ENCODE data around the gene PLCXD3.

DNA sequence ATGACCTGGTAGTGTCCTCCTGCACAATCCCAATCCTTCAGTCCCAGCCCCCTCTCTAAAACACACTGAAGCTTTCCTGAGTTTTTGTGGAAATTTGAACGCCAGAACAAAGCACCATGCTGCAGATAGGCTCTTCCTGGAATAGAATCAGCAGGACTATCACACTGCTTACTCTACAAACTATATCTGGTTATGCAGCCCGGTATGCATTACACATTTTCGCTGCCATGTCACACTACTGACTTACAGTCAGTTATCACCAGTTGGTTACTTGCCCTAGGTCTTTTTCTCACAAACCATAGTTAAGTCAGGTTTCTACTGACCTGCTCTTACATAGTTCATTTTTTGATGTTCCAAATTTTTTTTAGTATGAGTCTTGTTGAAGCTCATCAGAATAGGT is 24.9 kb downstream of the PLCXD3 start:
- TF ChIP-seq, protein P1, sequence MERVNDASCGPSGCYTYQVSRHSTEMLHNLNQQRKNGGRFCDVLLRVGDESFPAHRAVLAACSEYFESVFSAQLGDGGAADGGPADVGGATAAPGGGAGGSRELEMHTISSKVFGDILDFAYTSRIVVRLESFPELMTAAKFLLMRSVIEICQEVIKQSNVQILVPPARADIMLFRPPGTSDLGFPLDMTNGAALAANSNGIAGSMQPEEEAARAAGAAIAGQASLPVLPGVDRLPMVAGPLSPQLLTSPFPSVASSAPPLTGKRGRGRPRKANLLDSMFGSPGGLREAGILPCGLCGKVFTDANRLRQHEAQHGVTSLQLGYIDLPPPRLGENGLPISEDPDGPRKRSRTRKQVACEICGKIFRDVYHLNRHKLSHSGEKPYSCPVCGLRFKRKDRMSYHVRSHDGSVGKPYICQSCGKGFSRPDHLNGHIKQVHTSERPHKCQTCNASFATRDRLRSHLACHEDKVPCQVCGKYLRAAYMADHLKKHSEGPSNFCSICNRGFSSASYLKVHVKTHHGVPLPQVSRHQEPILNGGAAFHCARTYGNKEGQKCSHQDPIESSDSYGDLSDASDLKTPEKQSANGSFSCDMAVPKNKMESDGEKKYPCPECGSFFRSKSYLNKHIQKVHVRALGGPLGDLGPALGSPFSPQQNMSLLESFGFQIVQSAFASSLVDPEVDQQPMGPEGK (CRISPR knock-in tag; IDR thresholded peaks at IDR 0.05; ENCODE audit: borderline replicate concordance): no peak
- no peak for TF ChIP-seq ISL1 (CRISPR knock-in tag; IDR thresholded peaks at IDR 0.05)
- TF ChIP-seq, protein P2, sequence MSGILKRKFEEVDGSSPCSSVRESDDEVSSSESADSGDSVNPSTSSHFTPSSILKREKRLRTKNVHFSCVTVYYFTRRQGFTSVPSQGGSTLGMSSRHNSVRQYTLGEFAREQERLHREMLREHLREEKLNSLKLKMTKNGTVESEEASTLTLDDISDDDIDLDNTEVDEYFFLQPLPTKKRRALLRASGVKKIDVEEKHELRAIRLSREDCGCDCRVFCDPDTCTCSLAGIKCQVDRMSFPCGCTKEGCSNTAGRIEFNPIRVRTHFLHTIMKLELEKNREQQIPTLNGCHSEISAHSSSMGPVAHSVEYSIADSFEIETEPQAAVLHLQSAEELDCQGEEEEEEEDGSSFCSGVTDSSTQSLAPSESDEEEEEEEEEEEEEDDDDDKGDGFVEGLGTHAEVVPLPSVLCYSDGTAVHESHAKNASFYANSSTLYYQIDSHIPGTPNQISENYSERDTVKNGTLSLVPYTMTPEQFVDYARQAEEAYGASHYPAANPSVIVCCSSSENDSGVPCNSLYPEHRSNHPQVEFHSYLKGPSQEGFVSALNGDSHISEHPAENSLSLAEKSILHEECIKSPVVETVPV (CRISPR knock-in tag; IDR thresholded peaks at IDR 0.05): no peak
- TF ChIP-seq ZC3H10 (CRISPR knock-in tag; IDR thresholded peaks at IDR 0.05): no peak
- TF ChIP-seq ESRRG (CRISPR knock-in tag; IDR thresholded peaks at IDR 0.05): no peak
- TF ChIP-seq, protein P3, sequence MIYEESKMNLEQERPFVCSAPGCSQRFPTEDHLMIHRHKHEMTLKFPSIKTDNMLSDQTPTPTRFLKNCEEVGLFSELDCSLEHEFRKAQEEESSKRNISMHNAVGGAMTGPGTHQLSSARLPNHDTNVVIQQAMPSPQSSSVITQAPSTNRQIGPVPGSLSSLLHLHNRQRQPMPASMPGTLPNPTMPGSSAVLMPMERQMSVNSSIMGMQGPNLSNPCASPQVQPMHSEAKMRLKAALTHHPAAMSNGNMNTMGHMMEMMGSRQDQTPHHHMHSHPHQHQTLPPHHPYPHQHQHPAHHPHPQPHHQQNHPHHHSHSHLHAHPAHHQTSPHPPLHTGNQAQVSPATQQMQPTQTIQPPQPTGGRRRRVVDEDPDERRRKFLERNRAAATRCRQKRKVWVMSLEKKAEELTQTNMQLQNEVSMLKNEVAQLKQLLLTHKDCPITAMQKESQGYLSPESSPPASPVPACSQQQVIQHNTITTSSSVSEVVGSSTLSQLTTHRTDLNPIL (CRISPR knock-in tag; IDR thresholded peaks at IDR 0.05; ENCODE audit: low read depth): no peak
- no peak for TF ChIP-seq ZNF565 (CRISPR knock-in tag; conservative IDR thresholded peaks at IDR 0.05; ENCODE audit: low read depth)
